ENCODE measurements around the gene HES3. TPM values are rescaled to one million over a fixed set of nuclear protein-coding genes. Genes with fewer than 3 reads are reported as not detected.

Gene HES3
- total RNA-seq, 1 donor from 2014 or later: not detected

- ATAC-seq: no peak
- DNase-seq (ENCODE audit: missing footprints): no peak
Measured at GRCh38 chr1:6254691-6255090, 10.7 kb downstream of the HES3 start.

DNA sequence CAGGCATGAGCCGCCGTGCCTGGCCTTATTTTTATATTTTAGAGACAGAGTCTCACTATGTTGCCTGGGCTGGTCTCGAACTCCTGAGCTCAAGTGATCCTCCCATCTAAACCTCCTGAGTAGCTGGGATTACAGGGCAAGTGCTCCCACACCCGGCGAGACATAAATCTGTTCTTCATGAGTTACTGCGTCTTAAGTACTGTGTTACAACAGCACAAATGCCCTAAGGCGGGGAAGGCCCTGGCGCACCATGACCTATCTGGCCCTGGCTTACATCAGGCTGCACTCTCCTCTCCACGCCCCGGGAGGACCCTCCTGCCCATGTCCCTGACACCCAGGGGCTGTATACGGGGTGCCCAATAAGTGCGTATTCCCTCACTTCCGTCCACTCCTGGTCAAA is 12.7 kb downstream of the HES3 start:
- intact Hi-C loops (cut with DNase I): no loop called here
- DNase-seq (ENCODE audit: missing footprints): no peak

More at GRCh38 chr1:6254691-6255090, 10.7 kb downstream of the HES3 start:
- intact Hi-C loops (cut with DNase I): no loop called here

DNA sequence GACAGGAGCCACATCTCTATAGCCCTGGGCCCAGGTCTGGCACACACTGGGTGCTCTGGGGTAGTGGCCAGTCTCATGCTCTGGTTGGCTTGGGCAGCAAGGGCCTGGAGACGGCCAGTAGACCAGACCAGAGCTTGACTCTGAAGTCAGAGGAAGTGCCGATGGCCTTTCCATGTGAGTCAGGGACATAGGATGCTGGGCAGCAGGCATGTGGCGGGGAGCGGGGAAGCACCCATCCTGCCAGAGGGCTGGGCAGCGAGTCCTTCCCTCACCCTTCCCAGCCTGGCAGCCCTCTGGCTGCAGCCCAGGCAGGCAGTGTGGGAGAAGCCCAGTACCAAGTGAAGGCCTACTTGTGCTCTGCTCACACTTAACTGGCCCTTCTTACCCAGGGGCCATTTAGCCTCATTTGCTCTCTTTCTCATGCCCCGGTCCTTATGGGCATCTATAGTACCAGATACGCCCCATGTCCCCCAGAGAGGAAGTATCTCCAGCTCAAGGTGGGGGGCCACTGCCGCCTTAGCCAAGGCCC is 13.6 kb downstream of the HES3 start:
- ATAC-seq (no peak), DNase-seq (ENCODE audit: missing footprints) (no peak)
- intact Hi-C loops (cut with DNase I): no loop called here

More for the DNA sequence above, 12.7 kb downstream of the HES3 start:
- no peak for ATAC-seq

DNA sequence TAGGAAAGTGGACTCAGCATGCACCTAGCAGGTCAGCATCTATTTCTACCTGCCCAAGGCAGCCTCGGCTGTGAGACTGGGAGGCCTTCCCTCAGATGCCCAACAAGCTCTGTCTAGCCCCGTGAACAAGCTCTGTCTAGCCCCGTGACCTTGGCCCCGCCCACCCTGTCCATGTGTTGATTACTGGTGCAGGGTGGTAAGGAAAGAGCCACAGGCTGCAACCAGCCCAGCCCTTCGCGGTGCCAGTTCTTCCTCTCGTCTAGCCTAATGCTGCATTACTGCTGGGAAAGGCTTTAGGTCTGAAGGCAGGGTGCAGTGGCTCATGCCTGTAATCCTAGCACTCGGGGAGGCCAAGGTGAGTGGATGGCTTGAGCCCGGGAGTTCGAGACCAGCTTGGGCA is 14.7 kb downstream of the HES3 start:
- no peak for ATAC-seq
- intact Hi-C loops (cut with DNase I): no loop called here
- DNase-seq (ENCODE audit: missing footprints): no peak

- DNase-seq (ENCODE audit: missing footprints): peak; percentile 94
- intact Hi-C loops (cut with DNase I): no loop called here
- peak; percentile 66 for ATAC-seq
Measured at GRCh38 chr1:6259491-6260362, 15.7 kb downstream of the HES3 start.

- peak; percentile 30 for ATAC-seq
- intact Hi-C loops (cut with DNase I): no loop called here
- no peak for DNase-seq (ENCODE audit: missing footprints)
Measured at GRCh38 chr1:6260433-6260934, 16.5 kb downstream of the HES3 start.

DNA sequence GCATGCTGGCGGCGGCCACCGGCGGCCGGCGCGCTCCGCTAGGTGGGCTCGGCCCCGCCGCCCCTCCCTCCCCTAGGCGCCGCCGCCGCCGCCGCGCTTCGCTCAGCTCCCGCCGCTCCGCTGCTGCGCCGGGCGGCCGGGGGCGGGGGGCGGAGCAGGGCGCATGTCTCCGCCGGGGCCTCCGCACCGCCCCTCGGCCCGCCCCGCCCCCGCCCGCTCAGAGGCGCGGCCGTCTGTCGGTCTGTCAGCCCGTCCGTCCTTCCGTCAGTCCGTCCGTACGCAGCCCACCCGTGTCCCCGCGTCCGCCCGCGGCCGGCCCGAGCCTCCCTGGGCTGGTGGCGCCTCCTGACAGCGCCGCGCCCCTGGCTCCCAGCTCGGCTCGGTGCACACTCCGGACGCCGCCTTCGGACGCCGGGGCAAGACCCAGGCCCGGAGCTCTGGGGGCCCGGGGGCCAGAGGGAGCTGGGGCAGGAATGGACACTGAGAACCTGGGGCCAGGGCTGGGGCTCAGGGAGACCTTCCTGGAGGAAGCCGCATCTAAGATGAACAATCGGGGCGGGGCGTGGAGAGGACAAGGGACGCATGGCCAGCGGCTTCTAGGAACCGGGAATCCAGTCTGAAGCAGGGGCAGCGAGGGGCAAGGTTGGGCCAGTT is 17.1 kb downstream of the HES3 start, which contains the start of gene GPR153:
TSS of gene GPR153 (minus strand) at position 138 of the 654 bp plus-strand sequence. CDS start 6,193 bp downstream, outside the sequence.
- DNase-seq (ENCODE audit: missing footprints): no peak
- ATAC-seq: peak; percentile 54

GRCh38 chr1:6261615-6261995 is 17.6 kb downstream of the HES3 start:
- DNase-seq (ENCODE audit: missing footprints) (no peak), ATAC-seq (no peak)
- intact Hi-C loops (cut with DNase I): no loop called here

More for the DNA sequence above, 17.1 kb downstream of the HES3 start, which contains the start of gene GPR153:
- intact Hi-C loops (cut with DNase I): no loop called here

GRCh38 chr1:6262555-6263420 is 18.8 kb downstream of the HES3 start:
- peak; percentile 66 for ATAC-seq
- peak; percentile 80 for DNase-seq (ENCODE audit: missing footprints)
- intact Hi-C loops (cut with DNase I): no loop called here

DNA sequence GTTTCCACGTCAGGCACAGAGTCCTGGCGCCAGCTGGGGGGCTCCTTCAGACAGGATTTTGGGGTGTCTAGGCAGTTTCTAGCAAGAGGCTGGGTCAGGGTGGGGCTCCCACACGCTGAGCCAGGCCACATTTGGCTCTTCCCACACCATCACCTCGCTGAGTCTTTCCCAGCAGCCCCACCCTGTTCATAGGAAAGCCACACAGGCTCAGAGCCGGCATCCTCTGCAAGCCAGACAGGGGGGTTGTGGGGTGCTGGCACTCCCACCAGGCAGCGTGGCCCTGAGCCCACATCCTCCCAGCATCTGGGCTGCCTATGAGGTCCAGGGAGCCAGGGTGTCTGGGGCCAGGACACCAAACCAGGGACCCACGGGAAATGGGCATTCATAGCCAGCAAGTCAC is 19.7 kb downstream of the HES3 start:
- DNase-seq (ENCODE audit: missing footprints): no peak
- intact Hi-C loops (cut with DNase I): no loop called here
- ATAC-seq: no peak

DNA sequence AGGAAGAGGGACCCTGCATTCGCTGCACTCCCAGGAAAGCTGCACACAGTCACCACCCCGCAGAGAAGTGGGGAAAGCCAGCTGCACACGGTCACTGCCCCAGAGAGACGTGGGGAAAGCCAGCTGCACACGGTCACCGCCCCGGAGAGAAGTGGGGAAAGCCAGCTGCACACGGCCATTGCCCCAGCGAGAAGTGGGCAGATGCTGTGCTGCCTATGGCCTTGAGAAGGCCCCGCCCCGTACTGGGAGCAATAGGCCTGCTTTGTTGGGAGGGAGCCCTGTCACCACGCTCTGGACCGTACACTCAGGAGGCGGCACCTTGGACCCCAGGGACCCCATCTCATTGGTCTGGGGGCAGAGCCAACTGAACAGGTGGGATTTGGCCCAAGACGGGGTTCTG is 21.2 kb downstream of the HES3 start:
- intact Hi-C loops (cut with DNase I): no loop called here
- no peak for DNase-seq (ENCODE audit: missing footprints)
- ATAC-seq: no peak

DNA sequence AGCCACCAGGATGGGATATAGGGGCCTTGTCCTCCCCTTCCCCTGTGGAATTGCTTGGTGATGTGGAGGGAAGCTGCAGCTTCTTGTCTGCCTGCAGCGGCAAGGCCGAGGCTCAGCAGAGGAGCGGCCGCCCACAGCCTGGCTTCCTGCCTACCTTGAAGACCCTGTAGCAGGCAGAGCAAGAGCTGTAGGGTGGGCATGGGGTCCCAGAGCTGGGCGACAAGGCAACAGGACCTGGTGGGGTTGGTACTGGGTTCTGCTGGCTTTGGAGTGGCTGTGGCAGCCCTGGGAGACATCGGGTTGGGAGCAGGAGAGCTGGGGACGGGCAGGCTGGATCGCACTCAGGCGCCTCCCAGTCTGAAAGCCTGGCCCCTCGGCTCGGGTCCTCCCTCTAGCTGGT is 22.7 kb downstream of the HES3 start:
- ATAC-seq (no peak), DNase-seq (ENCODE audit: missing footprints) (no peak)
- intact Hi-C loops (cut with DNase I): no loop called here

GRCh38 chr1:6267686-6268322 is 23.8 kb downstream of the HES3 start:
- ATAC-seq: no peak
- intact Hi-C loops (cut with DNase I): no loop called here
- DNase-seq (ENCODE audit: missing footprints): no peak

DNA sequence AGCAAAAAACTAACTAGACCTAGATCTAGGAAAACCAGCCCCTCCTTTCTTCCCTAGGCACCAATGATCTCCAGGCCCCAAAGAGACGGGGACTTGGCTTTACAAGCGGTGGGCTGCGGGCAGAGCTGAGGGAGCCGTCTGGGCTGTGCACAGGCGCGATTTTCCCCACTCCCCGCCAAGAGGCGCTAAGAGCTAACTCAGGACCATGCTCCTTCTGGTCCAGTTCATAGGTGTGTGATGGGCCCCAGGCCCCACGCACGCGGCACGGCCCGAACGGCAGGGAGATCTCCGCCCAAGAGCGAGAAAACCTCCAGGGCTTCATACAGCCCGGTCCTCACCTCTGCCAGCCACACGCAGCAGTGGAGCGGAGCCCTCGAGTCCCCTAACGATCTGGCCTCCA is 24.4 kb downstream of the HES3 start:
- intact Hi-C loops (cut with DNase I): no loop called here
- DNase-seq (ENCODE audit: missing footprints) (no peak), ATAC-seq (no peak)

GRCh38 chr1:6269296-6269695 is 25.3 kb downstream of the HES3 start:
- ATAC-seq: no peak
- DNase-seq (ENCODE audit: missing footprints): no peak
- intact Hi-C loops (cut with DNase I): no loop called here

- no peak for ATAC-seq
- DNase-seq (ENCODE audit: missing footprints): no peak
- intact Hi-C loops (cut with DNase I): no loop called here
Measured at GRCh38 chr1:6269720-6270400, 25.9 kb downstream of the HES3 start.

DNA sequence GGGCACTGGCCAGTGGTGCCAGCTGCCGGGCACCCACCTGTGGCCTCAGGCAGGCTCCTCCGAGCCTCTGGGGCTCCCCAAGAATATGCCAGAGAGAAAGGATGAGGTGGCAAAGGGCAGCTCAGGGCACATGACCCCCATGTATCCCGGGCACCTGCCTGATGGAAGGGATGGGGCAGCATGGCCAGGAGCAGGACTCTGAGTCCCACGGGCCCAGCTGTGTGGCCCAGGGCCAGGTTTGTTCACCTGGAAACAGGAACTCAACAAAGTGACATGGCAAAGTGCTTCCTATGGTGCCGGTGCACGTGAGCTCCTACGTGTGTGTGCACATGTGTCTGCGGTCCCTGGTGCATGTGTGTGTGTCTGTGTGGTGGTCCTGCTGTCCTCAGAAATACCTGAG is 26.4 kb downstream of the HES3 start:
- ATAC-seq (no peak), DNase-seq (ENCODE audit: missing footprints) (no peak)
- intact Hi-C loops (cut with DNase I): no loop called here

DNA sequence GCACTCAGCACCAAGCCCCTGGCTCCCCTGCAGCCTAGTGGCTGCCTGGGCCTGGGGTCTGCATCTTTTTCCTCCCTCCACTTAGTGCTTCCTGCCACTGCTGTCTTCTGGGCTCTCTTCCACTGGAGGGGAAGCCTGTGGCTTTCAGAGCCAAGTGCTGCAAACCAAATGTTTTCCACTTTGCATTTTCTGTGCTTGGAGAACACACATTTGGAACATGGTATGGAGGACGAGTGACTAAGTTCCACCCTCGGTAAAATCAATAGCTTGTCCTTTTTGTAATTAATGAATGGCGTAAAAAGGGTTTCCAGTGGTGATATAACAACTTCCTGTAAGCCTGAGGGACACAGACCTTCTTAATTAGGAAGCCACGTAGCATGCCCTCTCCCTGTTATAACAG is 27.0 kb downstream of the HES3 start:
- ATAC-seq (no peak), DNase-seq (ENCODE audit: missing footprints) (no peak)
- intact Hi-C loops (cut with DNase I): no loop called here

All from Right ventricle myocardium inferior (tissue), 1 donor.